ENCODE data around the gene B4GALT1. TPM values are rescaled to one million over a fixed set of nuclear protein-coding genes. Genes with fewer than 3 reads are reported as not detected.
A peak's percentile ranks its signal among the peaks of the same experiment; 100 is the strongest.

Gene B4GALT1
- total RNA-seq, 1 donor from 2014 or later: 80.1 TPM

DNA sequence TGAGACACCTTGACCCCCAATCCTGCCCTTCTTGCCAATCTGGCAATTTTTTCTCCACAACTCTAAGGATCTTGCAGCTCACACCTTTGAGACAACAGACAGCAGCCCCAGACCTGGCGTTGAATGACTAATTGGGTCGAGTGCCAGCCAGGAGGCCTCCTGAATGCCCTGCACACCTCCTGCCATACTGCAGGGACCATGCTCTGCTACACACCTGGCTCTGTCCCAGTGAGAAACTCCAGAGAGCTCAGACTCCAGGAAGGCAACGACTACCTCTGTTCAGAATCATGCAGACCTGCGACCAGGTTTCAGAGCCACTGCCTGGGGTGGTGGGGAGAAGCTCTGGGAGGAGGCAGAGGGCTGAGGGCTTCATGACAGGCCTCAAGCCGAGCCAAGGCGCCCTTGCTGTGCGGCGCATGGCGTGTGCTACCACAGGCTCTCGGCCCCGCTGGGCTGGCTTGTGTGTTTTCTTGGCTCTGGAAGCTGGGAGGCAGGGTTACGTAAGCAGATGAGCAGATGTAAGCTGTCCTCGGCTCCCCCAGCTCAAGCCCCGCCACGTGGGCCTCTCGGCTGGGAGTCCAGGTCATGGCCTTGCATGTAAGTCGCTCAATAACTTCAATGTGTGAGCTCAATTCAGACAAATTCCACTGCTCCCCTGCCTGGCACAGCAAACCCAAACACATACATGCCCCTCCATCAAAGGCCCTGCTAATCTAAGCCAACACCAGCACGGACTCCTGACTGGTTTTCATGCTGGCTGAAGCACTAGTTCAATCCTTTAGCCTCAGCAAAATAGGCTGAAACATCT is 27.5 kb downstream of the B4GALT1 start:
- Histone ChIP-seq H3K9me3 (no peaks in the 10 kb centered on the region), H3K36me3 (peaks cover 8% of the 10 kb centered on the region), H3K4me3 (no peak overlapping the region), H3K4me1 (peaks cover 92% of the 10 kb centered on the region), H3K27ac (peak overlapping the region; percentile 77), H3K27me3 (no peaks in the 10 kb centered on the region)
- TF ChIP-seq, protein P1, sequence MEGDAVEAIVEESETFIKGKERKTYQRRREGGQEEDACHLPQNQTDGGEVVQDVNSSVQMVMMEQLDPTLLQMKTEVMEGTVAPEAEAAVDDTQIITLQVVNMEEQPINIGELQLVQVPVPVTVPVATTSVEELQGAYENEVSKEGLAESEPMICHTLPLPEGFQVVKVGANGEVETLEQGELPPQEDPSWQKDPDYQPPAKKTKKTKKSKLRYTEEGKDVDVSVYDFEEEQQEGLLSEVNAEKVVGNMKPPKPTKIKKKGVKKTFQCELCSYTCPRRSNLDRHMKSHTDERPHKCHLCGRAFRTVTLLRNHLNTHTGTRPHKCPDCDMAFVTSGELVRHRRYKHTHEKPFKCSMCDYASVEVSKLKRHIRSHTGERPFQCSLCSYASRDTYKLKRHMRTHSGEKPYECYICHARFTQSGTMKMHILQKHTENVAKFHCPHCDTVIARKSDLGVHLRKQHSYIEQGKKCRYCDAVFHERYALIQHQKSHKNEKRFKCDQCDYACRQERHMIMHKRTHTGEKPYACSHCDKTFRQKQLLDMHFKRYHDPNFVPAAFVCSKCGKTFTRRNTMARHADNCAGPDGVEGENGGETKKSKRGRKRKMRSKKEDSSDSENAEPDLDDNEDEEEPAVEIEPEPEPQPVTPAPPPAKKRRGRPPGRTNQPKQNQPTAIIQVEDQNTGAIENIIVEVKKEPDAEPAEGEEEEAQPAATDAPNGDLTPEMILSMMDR (IDR thresholded peaks at IDR 0.05): no peak
- intact Hi-C loops (cut with DNase I): no loop called here
- ATAC-seq: peak; percentile 31
- DNase-seq: no peak

DNA sequence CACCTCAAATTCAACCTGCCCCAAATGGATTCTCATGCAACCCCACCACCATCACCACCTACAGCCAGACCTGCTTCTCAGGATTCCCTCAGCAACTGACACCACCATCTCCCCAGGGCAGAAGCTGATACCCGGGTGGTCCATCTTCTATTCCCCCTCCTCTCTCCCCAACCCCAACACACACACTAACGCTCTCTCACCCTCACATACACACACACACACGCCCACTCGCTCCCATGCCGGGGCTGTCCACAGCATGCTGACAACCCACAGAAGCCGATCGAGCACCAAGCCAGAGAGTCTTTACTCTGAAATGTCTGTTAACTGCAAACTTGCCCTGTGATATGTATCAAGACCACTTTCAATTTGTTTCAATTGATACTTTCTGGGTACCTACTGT is 28.4 kb downstream of the B4GALT1 start:
- Histone ChIP-seq H3K4me1 (peaks cover 89% of the 10 kb centered on the region), H3K9me3 (no peaks in the 10 kb centered on the region), H3K27me3 (no peaks in the 10 kb centered on the region), H3K4me3 (no peak overlapping the region), H3K27ac (peak overlapping the region; percentile 77), H3K36me3 (peaks cover 15% of the 10 kb centered on the region)
- no peak for DNase-seq
- ATAC-seq: no peak
- intact Hi-C loops (cut with DNase I): no loop called here
- TF ChIP-seq, protein P1 (IDR thresholded peaks at IDR 0.05): no peak

DNA sequence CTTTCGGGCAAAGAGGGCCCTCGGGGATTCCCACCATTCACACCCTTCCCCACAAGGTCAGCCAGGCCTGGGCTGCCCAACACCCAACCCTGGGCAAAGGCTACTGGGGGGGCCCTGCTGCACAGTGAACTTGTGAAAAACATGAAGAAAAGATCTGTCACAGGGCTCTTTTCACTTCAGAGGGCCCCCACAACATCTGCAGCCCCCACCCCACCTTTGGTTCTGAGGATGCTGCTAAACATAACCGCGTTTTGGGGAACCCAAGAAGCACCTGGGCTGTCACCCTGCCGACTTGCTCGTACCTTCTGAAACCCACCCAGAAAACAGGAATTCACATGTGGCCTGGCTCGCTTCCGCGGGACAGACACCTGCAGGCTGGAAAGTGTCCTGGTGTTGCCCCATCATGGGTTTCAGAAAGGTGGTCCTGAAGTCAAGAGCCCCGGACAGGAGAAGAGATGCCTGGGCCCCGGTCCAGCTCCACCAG is 29.3 kb downstream of the B4GALT1 start:
- Histone ChIP-seq H3K27ac (no peak overlapping the region), H3K4me1 (peaks cover 81% of the 10 kb centered on the region), H3K36me3 (peaks cover 25% of the 10 kb centered on the region), H3K9me3 (no peaks in the 10 kb centered on the region), H3K27me3 (no peaks in the 10 kb centered on the region), H3K4me3 (no peak overlapping the region)
- no peak for ATAC-seq
- TF ChIP-seq, protein P1 (IDR thresholded peaks at IDR 0.05): no peak
- intact Hi-C loops (cut with DNase I): no loop called here
- DNase-seq: no peak

DNA sequence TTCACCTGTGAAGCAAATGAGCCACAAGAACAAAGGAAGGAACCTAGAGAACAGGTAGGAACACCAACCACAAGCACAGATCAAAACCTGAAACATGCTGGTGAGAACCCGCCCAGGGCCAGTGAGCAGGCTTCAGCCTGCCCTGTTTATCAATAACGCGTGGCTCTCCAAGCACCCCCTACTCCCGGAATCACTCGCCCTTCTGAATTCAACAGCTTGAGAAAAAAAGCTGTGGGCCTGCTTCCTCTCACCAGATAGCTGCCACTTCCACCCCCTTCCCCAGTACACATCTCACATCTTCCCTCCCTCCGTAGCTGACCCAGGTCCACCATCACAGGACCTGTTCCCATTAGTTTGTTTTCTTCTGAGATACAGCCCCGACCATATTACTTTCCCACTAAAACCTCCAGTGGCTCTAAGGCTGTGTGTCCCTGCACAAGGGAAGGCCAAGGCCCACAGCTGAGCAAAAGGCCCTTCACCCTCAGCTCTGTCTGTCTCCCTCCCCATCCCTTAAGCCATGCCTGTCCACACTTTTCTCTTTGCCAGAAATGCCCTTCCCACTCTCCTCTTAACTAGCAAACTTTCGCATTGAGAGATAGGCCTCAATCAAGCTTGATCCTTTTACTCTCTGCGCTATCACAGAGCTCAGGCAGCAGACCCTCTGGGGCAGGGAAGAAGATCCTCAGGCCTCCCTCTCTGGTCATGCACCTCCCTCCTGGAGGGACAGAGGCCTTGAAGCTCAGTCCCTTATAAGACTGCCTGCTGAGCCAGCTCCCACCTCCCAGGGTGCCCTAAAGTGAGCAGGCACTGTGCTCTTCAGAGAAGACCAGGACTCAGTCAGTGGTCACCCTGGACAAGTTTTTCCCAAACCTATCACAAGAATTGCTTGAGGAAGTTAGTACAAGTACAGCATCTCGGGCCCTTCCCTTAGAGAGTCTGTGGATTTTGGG is 30.1 kb downstream of the B4GALT1 start:
- no peak for ATAC-seq
- no peaks in the 10 kb centered on the region for H3K9me3 ChIP-seq
- H3K27me3 ChIP-seq: no peaks in the 10 kb centered on the region
- H3K4me1 ChIP-seq: peaks cover 72% of the 10 kb centered on the region
- peak overlapping the region; percentile 36 for H3K27ac ChIP-seq
- TF ChIP-seq, protein P1 (IDR thresholded peaks at IDR 0.05): no peak
- no peak overlapping the region for H3K4me3 ChIP-seq
- intact Hi-C loops (cut with DNase I): no loop called here
- DNase-seq: no peak
- peaks cover 33% of the 10 kb centered on the region for H3K36me3 ChIP-seq

DNA sequence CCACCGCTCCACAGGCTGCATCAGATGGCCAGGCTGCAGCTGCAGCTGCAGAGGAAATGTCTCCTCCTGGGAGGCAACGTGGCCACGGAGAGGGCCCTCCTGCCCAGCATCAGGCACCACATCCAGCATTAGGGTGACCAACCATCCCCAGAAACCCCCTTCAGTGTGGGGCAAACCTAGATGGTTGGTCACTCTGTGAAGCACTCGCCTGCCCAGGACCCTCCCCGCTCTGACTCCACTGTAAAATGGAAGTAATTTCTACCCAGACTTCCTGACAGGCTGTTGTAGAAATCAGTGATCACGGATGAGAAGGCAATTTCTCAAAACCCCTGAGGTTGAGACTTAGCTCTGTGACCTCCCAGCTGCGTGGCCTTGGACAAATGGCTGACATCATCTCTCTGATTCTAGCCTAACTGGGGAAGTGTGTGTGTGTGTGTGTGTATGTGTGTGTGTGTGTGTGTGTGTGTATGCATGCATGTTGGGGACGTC is 31.6 kb downstream of the B4GALT1 start:
- Histone ChIP-seq H3K27me3 (no peaks in the 10 kb centered on the region), H3K9me3 (no peaks in the 10 kb centered on the region), H3K4me3 (no peak overlapping the region), H3K36me3 (peaks cover 40% of the 10 kb centered on the region), H3K4me1 (peaks cover 67% of the 10 kb centered on the region), H3K27ac (no peak overlapping the region)
- TF ChIP-seq, protein P1 (IDR thresholded peaks at IDR 0.05): no peak
- intact Hi-C loops (cut with DNase I): no loop called here
- DNase-seq: no peak
- peak; percentile 4 for ATAC-seq
